CD4-positive, alpha-beta T cell treated with Interleukin-4 for 4 hours (primary cell): Measurements from ENCODE around the gene NBDY.
"Not testable (repeated sequence)": the region's sequence is repeated elsewhere in the genome, so short reads cannot be mapped to it uniquely, and the experiment has no call there.

ENCODE experiments used
- DNase-seq: peaks from one replicate; pipeline ENCODE4 v3.0.0-alpha.2; 2020

NBDY gene

GRCh38 chrX:56802921-56803849 lies 74.1 kb downstream of the NBDY start:
- DNase-seq, result peak; percentile 43

- DNase-seq, result no peak
Measured at GRCh38 chrX:56803850-56804681, 75.0 kb downstream of the NBDY start.

- DNase-seq, result no peak
Measured at GRCh38 chrX:56804867-56805266, 75.8 kb downstream of the NBDY start.

- no peak for DNase-seq
Measured at GRCh38 chrX:56805399-56805798, 76.4 kb downstream of the NBDY start.

- not testable (repeated sequence) for DNase-seq
Measured at GRCh38 chrX:56806176-56806575, 77.1 kb downstream of the NBDY start.

- DNase-seq, result no peak
Measured at GRCh38 chrX:56811599-56811998, 82.6 kb downstream of the NBDY start.

GRCh38 chrX:56812515-56813105 lies 83.6 kb downstream of the NBDY start:
- peak; percentile 62 for DNase-seq

- DNase-seq, result peak; percentile 63
Measured at GRCh38 chrX:56813318-56813837, 84.3 kb downstream of the NBDY start.

GRCh38 chrX:56817179-56817578 lies 88.1 kb downstream of the NBDY start:
- DNase-seq, result no peak

- no peak for DNase-seq
Measured at GRCh38 chrX:56826020-56826419, 97.0 kb downstream of the NBDY start.

GRCh38 chrX:56833626-56834025 lies 104.6 kb downstream of the NBDY start:
- DNase-seq, result no peak

GRCh38 chrX:56853436-56853835 lies 124.4 kb downstream of the NBDY start:
- no peak for DNase-seq

GRCh38 chrX:56857042-56857441 lies 128.0 kb downstream of the NBDY start:
- no peak for DNase-seq

- DNase-seq, result no peak
Measured at GRCh38 chrX:56860888-56861287, 131.8 kb downstream of the NBDY start.
